Measurements from ENCODE around the gene SLC7A7.

Gene SLC7A7

DNA sequence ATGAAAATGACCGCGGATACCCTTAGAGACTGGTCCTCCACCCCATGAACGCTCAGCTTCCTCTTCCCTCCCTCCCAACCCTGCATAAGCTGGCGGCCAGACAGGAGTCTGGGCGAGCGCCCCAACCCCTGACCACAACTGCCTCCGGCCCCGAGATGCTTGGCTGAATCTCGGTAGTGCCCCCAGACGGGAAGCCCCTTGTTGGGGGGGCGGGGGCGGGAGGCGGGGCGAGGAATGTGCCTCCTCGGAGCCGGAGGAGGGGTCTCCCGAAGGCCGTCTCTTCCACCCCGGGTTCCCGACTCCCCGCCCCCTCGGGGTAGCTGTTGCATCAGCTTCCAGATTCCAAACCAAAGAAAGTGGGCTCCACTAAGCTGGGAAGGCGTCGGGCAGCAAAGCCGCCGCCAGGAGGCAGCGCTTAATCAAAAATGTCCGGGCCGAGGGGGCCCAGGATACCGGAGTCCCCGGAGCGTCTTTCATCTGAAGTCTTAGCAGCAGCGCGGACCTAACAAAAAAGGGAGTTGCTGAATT lies 7.4 kb upstream of the SLC7A7 start:
- DNase-seq (ENCODE audit: insufficient read length, low spot score) (no peak), FAIRE-seq (no peak)
- TF ChIP-seq POLR2AphosphoS5 (IDR thresholded peaks at IDR 0.05; ENCODE audit: low read depth, low read length): no peak

GRCh38 chr14:22822016-22822570 lies 6.9 kb upstream of the SLC7A7 start:
- DNase-seq (ENCODE audit: insufficient read length, low spot score) (no peak), FAIRE-seq (no peak)
- TF ChIP-seq POLR2AphosphoS5 (IDR thresholded peaks at IDR 0.05; ENCODE audit: low read depth, low read length) (no peak), POU2F2 (IDR thresholded peaks at IDR 0.05; ENCODE audit: low read depth, low read length) (no peak), PAX5 (IDR thresholded peaks at IDR 0.05; ENCODE audit: insufficient read depth, low read length, severe bottlenecking) (no peak), SPI1 (IDR thresholded peaks at IDR 0.05; ENCODE audit: low read depth, low read length) (no peak), POLR2A (IDR thresholded peaks at IDR 0.05; ENCODE audit: low read depth, low read length) (no peak), TAF1 (IDR thresholded peaks at IDR 0.05; ENCODE audit: low read depth, low read length) (no peak)

DNA sequence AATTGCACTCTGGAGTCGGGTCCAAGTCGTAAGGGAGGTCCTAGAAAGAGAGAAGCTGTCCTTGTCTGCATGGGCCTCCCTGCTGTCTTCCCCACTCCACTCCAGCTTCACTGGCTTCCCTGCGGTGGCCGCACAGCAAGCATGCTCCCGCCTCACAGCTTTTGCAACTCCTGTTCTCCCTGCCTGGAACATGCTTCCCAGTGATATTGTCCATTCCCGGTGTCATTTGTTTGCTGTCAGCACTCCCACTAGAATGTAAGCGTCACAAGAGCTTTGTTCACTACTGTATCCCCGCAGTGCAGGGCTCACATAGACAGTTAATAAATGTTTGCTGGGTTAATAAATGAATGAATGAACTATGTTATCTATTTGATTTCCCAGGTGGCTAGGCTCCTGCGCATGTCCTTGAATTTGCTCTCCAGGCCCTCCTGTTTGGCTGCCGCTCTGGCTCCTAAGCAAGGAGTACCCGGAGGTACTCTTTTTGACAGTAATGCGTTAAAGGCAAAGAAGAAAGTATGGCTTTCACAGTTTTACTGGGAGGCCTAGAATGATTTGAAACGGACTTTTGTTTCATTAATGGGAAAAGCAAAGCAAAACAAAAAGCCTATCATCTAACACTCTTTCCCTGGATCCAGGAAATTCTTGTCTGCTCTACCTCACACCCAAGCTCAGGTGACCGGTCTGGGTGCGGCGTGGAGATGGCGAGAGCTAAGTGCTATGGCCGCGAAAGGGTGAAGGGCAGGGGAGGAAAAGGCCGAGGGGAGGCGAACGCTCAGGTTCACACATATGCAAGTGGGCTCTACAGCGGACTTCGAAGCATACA lies 6.2 kb upstream of the SLC7A7 start:
- DNase-seq (ENCODE audit: insufficient read length, low spot score) (no peak), FAIRE-seq (no peak)
- TF ChIP-seq SPI1 (IDR thresholded peaks at IDR 0.05; ENCODE audit: low read depth, low read length): no peak
- TF ChIP-seq POU2F2 (IDR thresholded peaks at IDR 0.05; ENCODE audit: low read depth, low read length): no peak
- no peak for TF ChIP-seq TAF1 (IDR thresholded peaks at IDR 0.05; ENCODE audit: low read depth, low read length)

DNA sequence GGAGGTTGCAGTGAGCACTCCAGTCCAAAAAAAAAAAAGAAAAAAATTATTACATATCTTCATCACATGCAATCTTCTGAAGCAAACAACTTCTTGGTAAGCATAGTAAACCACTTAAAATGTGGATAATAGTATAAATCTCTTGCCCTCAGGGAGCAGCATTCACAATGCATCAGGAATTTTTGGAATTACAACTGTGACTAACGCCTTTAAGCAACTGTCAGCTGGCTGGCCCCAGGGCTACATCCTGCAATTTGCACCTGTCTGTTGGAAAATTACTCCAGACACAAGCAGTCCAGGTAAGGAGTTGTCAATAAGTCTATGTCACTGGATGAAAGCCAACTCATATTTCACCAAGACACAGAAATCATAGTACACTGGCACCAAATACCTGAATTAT lies 5.5 kb upstream of the SLC7A7 start:
- FAIRE-seq (no peak), DNase-seq (ENCODE audit: insufficient read length, low spot score) (no peak)

DNA sequence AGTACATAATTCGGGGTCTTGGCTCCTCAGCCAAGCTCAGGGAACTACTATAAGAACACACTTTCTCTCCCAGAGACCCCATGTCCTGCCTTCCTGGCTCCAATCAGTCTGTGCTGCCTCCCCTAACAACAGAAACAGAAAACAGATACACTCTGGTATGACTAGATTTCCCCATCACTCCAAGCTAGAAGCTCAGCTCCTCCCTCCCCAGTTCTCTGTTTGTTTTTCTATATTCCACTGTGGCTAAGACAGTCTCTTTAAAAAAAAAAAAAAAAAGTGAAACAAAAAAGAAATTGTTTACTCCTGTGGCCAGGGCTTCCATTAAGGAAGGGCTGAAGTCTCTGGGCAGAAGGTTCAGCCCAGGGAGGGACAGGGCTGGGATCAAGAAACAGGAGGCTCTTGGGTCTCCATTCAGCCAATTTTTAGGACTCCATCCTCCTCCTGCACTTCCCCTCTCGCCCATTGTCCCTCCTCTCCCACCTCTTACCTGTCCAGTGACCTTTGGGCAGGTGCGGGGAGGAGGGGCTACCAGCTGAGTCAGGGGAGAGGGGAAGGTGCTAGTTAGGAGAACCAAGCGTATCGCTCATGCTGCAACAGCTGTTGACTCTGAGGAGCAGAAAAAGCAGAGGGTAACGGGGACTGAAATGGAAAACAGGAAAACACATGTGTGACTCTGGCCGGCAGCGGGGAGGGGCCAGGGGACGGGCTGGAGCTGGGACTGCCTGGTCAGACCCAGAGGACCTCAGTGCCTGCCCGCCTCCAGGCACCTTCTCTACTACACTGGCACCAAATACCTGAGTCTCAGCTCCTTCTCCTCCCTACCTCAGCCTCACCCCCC lies 4.1 kb upstream of the SLC7A7 start:
- FAIRE-seq (peak; percentile 31), DNase-seq (ENCODE audit: insufficient read length, low spot score) (no peak)
- TF ChIP-seq PAX5 (IDR thresholded peaks at IDR 0.05; ENCODE audit: insufficient read depth, low read length, severe bottlenecking) (no peak), SPI1 (IDR thresholded peaks at IDR 0.05; ENCODE audit: low read depth, low read length) (peak; percentile 17; the same call in 1 of the 2 replicates)

More for the DNA sequence above, 5.5 kb upstream of the SLC7A7 start:
- TF ChIP-seq PAX5 (IDR thresholded peaks at IDR 0.05; ENCODE audit: insufficient read depth, low read length, severe bottlenecking) (no peak), POLR2AphosphoS5 (IDR thresholded peaks at IDR 0.05; ENCODE audit: low read depth, low read length) (no peak), TAF1 (IDR thresholded peaks at IDR 0.05; ENCODE audit: low read depth, low read length) (no peak), SPI1 (IDR thresholded peaks at IDR 0.05; ENCODE audit: low read depth, low read length) (no peak), POU2F2 (IDR thresholded peaks at IDR 0.05; ENCODE audit: low read depth, low read length) (no peak), POLR2A (IDR thresholded peaks at IDR 0.05; ENCODE audit: low read depth, low read length) (no peak)

DNA sequence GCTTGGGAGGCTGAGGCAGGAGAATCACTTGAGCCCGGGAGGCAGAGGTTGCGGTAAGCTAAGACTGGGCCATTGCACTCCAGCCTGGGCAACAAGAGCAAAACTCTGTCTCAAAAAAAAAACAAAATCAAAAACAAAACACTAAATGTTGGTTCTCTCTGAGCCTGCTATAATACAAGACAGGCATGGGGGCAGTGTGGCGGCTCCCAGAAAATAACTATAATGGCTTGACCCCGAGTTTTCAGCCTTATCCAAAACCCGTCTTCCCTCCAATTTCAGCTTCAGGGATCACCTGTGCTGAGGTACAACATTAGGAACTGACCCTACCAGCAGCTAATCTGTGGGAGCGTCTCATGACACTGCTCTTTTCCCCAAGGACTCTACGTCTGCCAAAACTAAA lies 862 bp downstream of the SLC7A7 start:
- no peak for TF ChIP-seq PAX5 (IDR thresholded peaks at IDR 0.05; ENCODE audit: insufficient read depth, low read length, severe bottlenecking)
- no peak for TF ChIP-seq TAF1 (IDR thresholded peaks at IDR 0.05; ENCODE audit: low read depth, low read length)
- TF ChIP-seq POLR2AphosphoS5 (IDR thresholded peaks at IDR 0.05; ENCODE audit: low read depth, low read length): no peak
- TF ChIP-seq SPI1 (IDR thresholded peaks at IDR 0.05; ENCODE audit: low read depth, low read length): no peak
- no peak for TF ChIP-seq POLR2A (IDR thresholded peaks at IDR 0.05; ENCODE audit: low read depth, low read length)
- TF ChIP-seq POU2F2 (IDR thresholded peaks at IDR 0.05; ENCODE audit: low read depth, low read length): no peak
- no peak for DNase-seq (ENCODE audit: insufficient read length, low spot score)
- FAIRE-seq: no peak

DNA sequence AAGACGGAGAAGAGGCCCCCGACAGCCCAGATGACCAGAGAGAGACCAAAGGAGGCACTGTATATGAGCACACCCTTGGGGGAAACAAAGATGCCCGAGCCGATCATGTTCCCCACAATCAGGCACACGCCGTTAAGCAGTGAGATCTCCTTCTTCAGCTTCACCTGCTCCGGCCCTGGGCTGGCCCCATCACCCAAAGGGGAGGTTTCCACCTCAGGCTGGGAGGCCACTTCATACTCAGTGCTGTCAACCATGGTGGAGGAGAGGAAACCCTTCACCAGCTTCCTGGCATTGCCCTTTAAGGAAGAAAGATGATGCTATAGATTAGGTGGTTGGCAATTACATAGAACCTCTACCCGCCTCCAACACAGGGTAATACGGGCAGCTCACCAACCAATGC lies 2.1 kb downstream of the SLC7A7 start:
- FAIRE-seq (no peak), DNase-seq (ENCODE audit: insufficient read length, low spot score) (no peak)
- TF ChIP-seq PAX5 (IDR thresholded peaks at IDR 0.05; ENCODE audit: insufficient read depth, low read length, severe bottlenecking) (no peak), POLR2AphosphoS5 (IDR thresholded peaks at IDR 0.05; ENCODE audit: low read depth, low read length) (no peak), POLR2A (IDR thresholded peaks at IDR 0.05; ENCODE audit: low read depth, low read length) (no peak), TAF1 (IDR thresholded peaks at IDR 0.05; ENCODE audit: low read depth, low read length) (no peak), SPI1 (IDR thresholded peaks at IDR 0.05; ENCODE audit: low read depth, low read length) (no peak), POU2F2 (IDR thresholded peaks at IDR 0.05; ENCODE audit: low read depth, low read length) (no peak)

GRCh38 chr14:22812744-22813143 lies 2.5 kb downstream of the SLC7A7 start:
- peak; percentile 31 for FAIRE-seq
- no peak for DNase-seq (ENCODE audit: insufficient read length, low spot score)
- TF ChIP-seq POLR2AphosphoS5 (IDR thresholded peaks at IDR 0.05; ENCODE audit: low read depth, low read length): no peak
- no peak for TF ChIP-seq POU2F2 (IDR thresholded peaks at IDR 0.05; ENCODE audit: low read depth, low read length)
- TF ChIP-seq SPI1 (IDR thresholded peaks at IDR 0.05; ENCODE audit: low read depth, low read length): no peak
- TF ChIP-seq PAX5 (IDR thresholded peaks at IDR 0.05; ENCODE audit: insufficient read depth, low read length, severe bottlenecking): no peak
- TF ChIP-seq TAF1 (IDR thresholded peaks at IDR 0.05; ENCODE audit: low read depth, low read length): no peak
- no peak for TF ChIP-seq POLR2A (IDR thresholded peaks at IDR 0.05; ENCODE audit: low read depth, low read length)

DNA sequence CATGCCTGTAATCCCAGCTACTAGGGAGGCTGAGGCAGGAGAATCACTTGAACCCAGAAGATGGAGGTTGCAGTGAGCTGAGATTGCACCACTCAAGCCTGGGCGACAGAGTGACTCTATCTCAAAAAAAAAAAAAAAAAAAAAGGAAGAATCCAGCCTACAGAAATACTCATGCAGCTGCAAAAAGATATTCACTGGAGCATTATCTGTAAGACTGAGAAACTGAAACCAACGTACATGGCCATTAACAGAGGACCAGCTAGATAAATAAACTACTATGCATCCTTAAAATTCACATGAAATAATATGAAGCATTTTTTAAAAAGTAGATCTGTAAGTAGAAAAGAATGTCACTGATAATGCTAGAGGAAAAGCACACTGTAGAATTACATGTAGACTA lies 3.5 kb downstream of the SLC7A7 start:
- FAIRE-seq (no peak), DNase-seq (ENCODE audit: insufficient read length, low spot score) (no peak)
- no peak for TF ChIP-seq POLR2A (IDR thresholded peaks at IDR 0.05; ENCODE audit: low read depth, low read length)
- TF ChIP-seq TAF1 (IDR thresholded peaks at IDR 0.05; ENCODE audit: low read depth, low read length): no peak
- TF ChIP-seq PAX5 (IDR thresholded peaks at IDR 0.05; ENCODE audit: insufficient read depth, low read length, severe bottlenecking): no peak
- no peak for TF ChIP-seq SPI1 (IDR thresholded peaks at IDR 0.05; ENCODE audit: low read depth, low read length)
- no peak for TF ChIP-seq POU2F2 (IDR thresholded peaks at IDR 0.05; ENCODE audit: low read depth, low read length)
- no peak for TF ChIP-seq POLR2AphosphoS5 (IDR thresholded peaks at IDR 0.05; ENCODE audit: low read depth, low read length)

Measured in GM12891 (cell line).